Smooth muscle cell (in vitro differentiated cells): ENCODE results near the gene ABHD14A. TPM values are rescaled to one million over a fixed set of nuclear protein-coding genes. Genes with fewer than 3 reads are reported as not detected.

Source experiments
- DNase-seq: peaks from one replicate; lab custom pipeline; 2025; ENCODE audit not compliant: unreplicated experiment; lab: John Stamatoyannopoulos, UW
- H2AFZ ChIP-seq: fragments of 200-600 bp; sonication (generic); 2 replicates; pipeline ENCODE4 v1.6.0; 2016; ENCODE audit warnings: antibody characterized with exemption, low read depth, mild to moderate bottlenecking
- H3F3A ChIP-seq: fragments of 200-600 bp; sonication (generic); 2 replicates; pipeline ENCODE4 v1.6.0; 2017; ENCODE audit warnings: antibody characterized with exemption, low read depth
- H3K27ac ChIP-seq: fragments of 200-600 bp; sonication (generic); 2 replicates; pipeline ENCODE4 v1.5.1; 2016; ENCODE audit warnings: low read depth, mild to moderate bottlenecking
- H3K27me3 ChIP-seq: fragments of 200-600 bp; sonication (generic); 2 replicates; pipeline ENCODE4 v1.6.1; 2016; ENCODE audit warnings: low read depth, mild to moderate bottlenecking
- H3K36me3 ChIP-seq: fragments of 200-600 bp; sonication (generic); 2 replicates; pipeline ENCODE4 v1.5.1; 2016; ENCODE audit warnings: low read depth
- H3K4me1 ChIP-seq: fragments of 200-600 bp; sonication (generic); 2 replicates; pipeline ENCODE4 v1.5.1; 2016; ENCODE audit warnings: low read depth
- H3K4me2 ChIP-seq: fragments of 200-600 bp; sonication (generic); 2 replicates; pipeline ENCODE4 v1.6.0; 2016; ENCODE audit warnings: mild to moderate bottlenecking
- H3K4me3 ChIP-seq: fragments of 200-600 bp; sonication (generic); 2 replicates; pipeline ENCODE4 v1.5.1; 2016; ENCODE audit warnings: mild to moderate bottlenecking
- H3K79me2 ChIP-seq: fragments of 200-600 bp; sonication (generic); 2 replicates; pipeline ENCODE4 v1.6.0; 2016; ENCODE audit warnings: low read depth, mild to moderate bottlenecking
- H3K9ac ChIP-seq: fragments of 200-600 bp; sonication (generic); 2 replicates; pipeline ENCODE4 v1.6.0; 2016; ENCODE audit warnings: low read depth
- H3K9me3 ChIP-seq: fragments of 200-600 bp; sonication (generic); replicated peaks from 2 replicates; pipeline ENCODE4 v1.5.1; 2016; ENCODE audit warnings: low read depth
- H4K20me1 ChIP-seq: fragments of 200-600 bp; sonication (generic); 2 replicates; pipeline ENCODE4 v1.6.0; 2016; ENCODE audit warnings: low read depth
- CTCF ChIP-seq: fragments of 200-600 bp; sonication (generic); IDR thresholded peaks from 2 replicates; pipeline ENCODE4 v1.5.1; 2017; ENCODE audit warnings: borderline replicate concordance, mild to moderate bottlenecking, antibody characterized with exemption; ENCODE audit not compliant: insufficient read depth, poor library complexity, severe bottlenecking
- WGBS: methylation state at CpG from one replicate; pipeline ENCODE4 v1.1.7; 2016; ENCODE audit warnings: low lambda C conversion rate; 5-methylcytosine and 5-hydroxymethylcytosine counted together
- polyA plus RNA-seq: library from polyadenylated mRNA; unstranded; fragments of >200 nt; fragmentation: Nextera tagmentation; extraction: Ambion mirVana; gene quantifications from 2 replicates; pipeline ENCODE4 v1.2.1, GENCODE V29; 2016
- total RNA-seq: library from RNA; depleted of rRNA; stranded (reverse); fragments of >200 nt; gene quantifications from 2 replicates; pipeline ENCODE4 v1.2.3, GENCODE V29; 2014

Gene ABHD14A
- total and polyA plus RNA-seq, 2 experiments from 2014 or later, result 16.1 to 49.7 TPM

- Histone ChIP-seq H2AFZ (no peak overlapping the region), H3K27ac (no peak overlapping the region), H3K36me3 (no peaks in the 10 kb centered on the region), H3K4me1 (peaks cover 8% of the 10 kb centered on the region), H3K9me3 (no peaks in the 10 kb centered on the region), H3K79me2 (no peaks in the 10 kb centered on the region), H3K4me2 (no peak overlapping the region), H3K27me3 (no peaks in the 10 kb centered on the region), H3K9ac (no peak overlapping the region), H3F3A (no peaks in the 10 kb centered on the region), H4K20me1 (no peaks in the 10 kb centered on the region), H3K4me3 (no peak overlapping the region)
- no peak for TF ChIP-seq CTCF
- no peak for DNase-seq
Measured at GRCh38 chr3:52010431-52010830, 35.6 kb downstream of the ABHD14A start.

DNA sequence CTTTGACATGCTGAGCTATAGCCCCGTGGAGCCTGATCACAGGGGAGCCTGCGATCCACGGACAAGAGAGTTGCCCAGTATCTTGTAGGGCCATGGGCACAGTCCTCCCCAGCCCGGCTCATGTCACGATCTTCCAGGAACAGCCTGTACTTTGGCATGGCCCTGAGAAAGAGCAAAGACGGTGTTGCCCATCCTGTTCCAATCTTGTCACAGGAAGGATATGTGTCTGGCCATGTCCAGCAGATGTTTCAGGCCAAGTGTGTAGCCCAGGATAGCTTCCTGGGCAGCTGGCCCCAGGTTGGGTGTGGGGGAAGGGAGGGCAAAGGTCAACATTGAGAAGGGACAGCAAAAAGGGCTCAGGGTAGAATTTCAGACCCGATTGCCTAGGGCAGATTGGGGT lies 37.8 kb downstream of the ABHD14A start:
- no peaks in the 10 kb centered on the region for H3K9me3 ChIP-seq
- H3F3A ChIP-seq, result no peaks in the 10 kb centered on the region
- H3K79me2 ChIP-seq, result no peaks in the 10 kb centered on the region
- no peak for TF ChIP-seq CTCF
- no peak overlapping the region for H3K4me3 ChIP-seq
- no peak overlapping the region for H3K27ac ChIP-seq
- H3K27me3 ChIP-seq, result no peaks in the 10 kb centered on the region
- H4K20me1 ChIP-seq, result no peaks in the 10 kb centered on the region
- no peak overlapping the region for H3K4me2 ChIP-seq
- H3K9ac ChIP-seq, result no peak overlapping the region
- no peaks in the 10 kb centered on the region for H3K36me3 ChIP-seq
- 90% methylated on average over 7 of the region's 7 CpGs for WGBS
- H3K4me1 ChIP-seq, result no peaks in the 10 kb centered on the region
- DNase-seq, result no peak
- no peak overlapping the region for H2AFZ ChIP-seq

DNA sequence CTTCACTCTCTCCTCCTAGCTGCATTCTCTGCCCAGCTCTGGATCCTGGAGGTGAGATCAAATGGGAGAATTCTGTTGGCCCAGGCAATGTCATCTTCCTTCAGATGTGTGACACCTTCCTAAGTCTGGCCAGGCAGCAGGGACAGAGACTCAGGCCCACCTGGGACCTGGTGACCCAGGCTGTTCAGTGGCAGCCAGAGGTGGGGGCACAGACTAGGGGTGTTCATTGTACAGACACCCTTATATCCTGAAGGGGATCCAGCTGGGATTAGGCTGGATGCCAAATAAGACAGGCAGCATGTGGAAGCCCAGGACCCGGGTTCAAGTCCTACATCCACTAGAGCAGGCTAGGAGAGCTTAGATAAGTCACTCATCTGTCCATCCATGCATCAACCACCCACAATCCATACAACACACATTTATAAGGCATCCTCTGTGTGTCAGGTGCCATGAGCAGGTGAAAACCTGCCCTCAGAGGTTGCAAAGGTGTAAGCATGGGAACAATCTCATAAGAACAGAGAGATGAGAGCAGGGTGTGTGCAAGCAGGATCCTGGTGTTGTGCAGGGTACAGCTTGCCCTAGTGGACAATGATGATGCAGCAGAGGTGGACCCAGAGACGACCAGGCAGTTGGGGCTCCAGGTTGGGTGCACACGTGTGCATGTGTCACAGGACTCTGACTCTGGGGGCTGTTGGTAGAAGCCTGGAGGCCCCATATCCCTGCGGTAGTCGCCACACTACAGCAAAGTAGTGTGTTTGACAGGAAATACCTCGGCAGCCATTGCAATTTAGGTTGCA lies 39.1 kb downstream of the ABHD14A start:
- Histone ChIP-seq H3K79me2 (no peaks in the 10 kb centered on the region), H3K9me3 (no peaks in the 10 kb centered on the region), H2AFZ (no peak overlapping the region), H3K4me3 (no peak overlapping the region), H3K27ac (no peak overlapping the region), H3K36me3 (no peaks in the 10 kb centered on the region), H4K20me1 (no peaks in the 10 kb centered on the region), H3K4me2 (peak overlapping the region; percentile 49), H3K27me3 (no peaks in the 10 kb centered on the region), H3F3A (no peaks in the 10 kb centered on the region), H3K4me1 (no peaks in the 10 kb centered on the region), H3K9ac (no peak overlapping the region)
- DNase-seq, result no peak
- 71% methylated on average over 6 of the region's 6 CpGs for WGBS
- TF ChIP-seq CTCF, result no peak

GRCh38 chr3:52014613-52015012 lies 39.7 kb downstream of the ABHD14A start:
- Histone ChIP-seq H4K20me1 (no peaks in the 10 kb centered on the region), H3K79me2 (no peaks in the 10 kb centered on the region), H3F3A (no peaks in the 10 kb centered on the region), H2AFZ (no peak overlapping the region), H3K4me3 (no peak overlapping the region), H3K4me2 (peak overlapping the region; percentile 49), H3K9me3 (no peaks in the 10 kb centered on the region), H3K9ac (no peak overlapping the region), H3K36me3 (no peaks in the 10 kb centered on the region), H3K27ac (no peak overlapping the region), H3K27me3 (no peaks in the 10 kb centered on the region), H3K4me1 (no peaks in the 10 kb centered on the region)
- DNase-seq, result no peak
- WGBS, result 28% methylated on average over 8 of the region's 8 CpGs
- peak; percentile 22 for TF ChIP-seq CTCF
